Measurements from ENCODE around the gene MYH13. TPM values are rescaled to one million over a fixed set of nuclear protein-coding genes. Genes with fewer than 3 reads are reported as not detected.

The MYH13 gene
- total RNA-seq, 4 donors from 2014 or later: not detected

GRCh38 chr17:10305398-10305797, 67.4 kb downstream of the MYH13 start:
- peaks cover 13% of the 10 kb centered on the region for H3K27me3 ChIP-seq
- H3K4me1 ChIP-seq: no peaks in the 10 kb centered on the region
- TF ChIP-seq EP300 (IDR thresholded peaks at IDR 0.05) (no peak), CTCF (IDR thresholded peaks at IDR 0.05) (no peak), POLR2AphosphoS5 (IDR thresholded peaks at IDR 0.05) (no peak), POLR2A (IDR thresholded peaks at IDR 0.05) (no peak)
- no peak for ATAC-seq
- no peak overlapping the region for H3K4me3 ChIP-seq
- H3K27ac ChIP-seq: no peak overlapping the region
- WGBS, 2 donors (ENCODE audit: low coverage in 1 of 2): 42 to 71% methylated on average over 1 to 3 of the region's 3 CpGs
- H3K36me3 ChIP-seq: no peaks in the 10 kb centered on the region
- peaks cover 0 to 3% (median 0%) of the 10 kb centered on the region in 3 donors for H3K9me3 ChIP-seq

GRCh38 chr17:10304758-10305300, 68.0 kb downstream of the MYH13 start:
- Histone ChIP-seq H3K4me1 (no peaks in the 10 kb centered on the region), H3K36me3 (no peaks in the 10 kb centered on the region), H3K9me3 (peaks cover 0 to 3% (median 0%) of the 10 kb centered on the region in 3 donors), H3K27ac (no peak overlapping the region), H3K4me3 (no peak overlapping the region), H3K27me3 (peaks cover 13% of the 10 kb centered on the region)
- TF ChIP-seq EP300 (IDR thresholded peaks at IDR 0.05): no peak
- TF ChIP-seq POLR2AphosphoS5 (IDR thresholded peaks at IDR 0.05): no peak
- TF ChIP-seq POLR2A (IDR thresholded peaks at IDR 0.05): no peak
- no peak for TF ChIP-seq CTCF (IDR thresholded peaks at IDR 0.05)
- 89 to 100% methylated on average over 2 to 3 of the region's 4 CpGs for WGBS, 2 donors (ENCODE audit: low coverage in 1 of 2)
- ATAC-seq: no peak

GRCh38 chr17:10297691-10298090, 75.1 kb downstream of the MYH13 start:
- H3K4me3 ChIP-seq: no peak overlapping the region
- no peaks in the 10 kb centered on the region for H3K9me3 ChIP-seq
- H3K36me3 ChIP-seq: no peaks in the 10 kb centered on the region
- WGBS, 2 donors (ENCODE audit: low coverage in 1 of 2): 85 to 100% methylated on average over 2 to 3 of the region's 3 CpGs
- no peak for ATAC-seq
- H3K27ac ChIP-seq: no peak overlapping the region
- H3K27me3 ChIP-seq: peaks cover 4% of the 10 kb centered on the region
- TF ChIP-seq POLR2A (IDR thresholded peaks at IDR 0.05) (no peak), CTCF (IDR thresholded peaks at IDR 0.05) (no peak), POLR2AphosphoS5 (IDR thresholded peaks at IDR 0.05) (no peak), EP300 (IDR thresholded peaks at IDR 0.05) (no peak)
- no peaks in the 10 kb centered on the region for H3K4me1 ChIP-seq

- Histone ChIP-seq H3K27me3 (peaks cover 14% of the 10 kb centered on the region), H3K36me3 (no peaks in the 10 kb centered on the region), H3K9me3 (no peaks in the 10 kb centered on the region), H3K27ac (no peak overlapping the region), H3K4me1 (no peaks in the 10 kb centered on the region), H3K4me3 (no peak overlapping the region)
- ATAC-seq: peak; percentile 58
- WGBS, 2 donors (ENCODE audit: low coverage in 1 of 2): 25 to 36% methylated on average over 4 to 5 of the region's 5 CpGs
- TF ChIP-seq POLR2AphosphoS5 (IDR thresholded peaks at IDR 0.05): no peak
- peak; percentile 26 to 61 (median 51) for TF ChIP-seq CTCF (IDR thresholded peaks at IDR 0.05)
Measured at GRCh38 chr17:10295728-10296343, 77.0 kb downstream of the MYH13 start.

GRCh38 chr17:10294180-10294579, 78.6 kb downstream of the MYH13 start:
- peaks cover 26% of the 10 kb centered on the region for H3K27me3 ChIP-seq
- no peak overlapping the region for H3K4me3 ChIP-seq
- no peak for ATAC-seq
- H3K36me3 ChIP-seq: no peaks in the 10 kb centered on the region
- H3K4me1 ChIP-seq: no peaks in the 10 kb centered on the region
- no peaks in the 10 kb centered on the region for H3K9me3 ChIP-seq
- no peak overlapping the region for H3K27ac ChIP-seq
- TF ChIP-seq POLR2AphosphoS5 (IDR thresholded peaks at IDR 0.05) (no peak), EP300 (IDR thresholded peaks at IDR 0.05) (no peak)
